ENCODE data around the gene TBC1D10B. TPM values are rescaled to one million over a fixed set of nuclear protein-coding genes. Genes with fewer than 3 reads are reported as not detected.

The TBC1D10B gene
- total and polyA plus RNA-seq, 9 of the 15 experiments (the other 6 are each of a cell fraction or from before 2014, with no cell fraction given), result 2.2 to 55.4 (median 17.5) TPM

DNA sequence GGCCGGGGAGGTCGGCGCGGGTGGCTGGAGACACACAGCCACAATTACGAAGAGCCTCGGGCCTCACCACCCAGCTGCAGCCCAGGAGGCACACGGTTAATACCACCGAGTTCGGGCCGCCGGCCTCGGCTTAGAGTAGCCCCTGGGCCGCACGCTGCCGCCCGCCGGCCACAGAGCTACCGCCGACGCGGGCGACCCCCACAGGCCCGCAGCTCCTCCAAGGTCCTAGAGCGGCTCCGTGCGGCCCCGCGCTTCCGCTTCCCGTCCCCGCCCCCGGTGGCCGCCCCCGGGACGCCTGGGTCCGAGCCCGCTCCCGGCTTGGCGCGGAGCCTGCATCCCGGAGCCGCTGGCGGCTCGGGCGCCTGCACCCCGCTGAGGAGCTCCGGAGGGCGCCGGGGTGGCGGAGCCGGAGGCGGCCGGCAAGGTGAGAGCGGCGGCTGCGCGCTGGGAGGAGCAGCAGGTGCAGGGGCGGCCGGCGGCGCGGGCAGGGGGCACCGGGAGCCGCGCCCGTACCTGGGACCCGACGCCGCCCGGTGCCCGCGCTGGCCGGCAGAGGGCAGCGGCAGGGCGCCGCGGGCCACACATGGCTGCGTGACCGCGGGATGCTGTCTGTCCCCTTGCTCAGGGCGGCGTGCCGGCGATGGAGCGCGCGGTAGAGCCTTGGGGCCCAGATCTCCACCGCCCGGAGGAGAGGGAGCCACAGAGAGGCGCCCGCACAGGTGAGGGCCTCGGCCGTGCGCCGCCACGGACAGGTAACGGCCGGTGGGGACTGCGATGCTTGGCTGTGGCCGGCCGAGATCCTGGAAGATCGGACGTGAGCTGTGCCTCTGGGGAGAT is 25.1 kb upstream of the TBC1D10B start, which contains the start of gene ZNF48 (continued):
- TF ChIP-seq ATF2 (CRISPR knock-in tag; IDR thresholded peaks at IDR 0.05) (no peak), NCOA6 (IDR thresholded peaks at IDR 0.05) (no peak), RBFOX2 (IDR thresholded peaks at IDR 0.05; ENCODE audit: low read depth, low read length) (peak; percentile 82), TRIM24 (IDR thresholded peaks at IDR 0.05) (peak in 1 of 2 experiments; percentile 22; a peak in 1 of 4 replicates), ZC3H11A (IDR thresholded peaks at IDR 0.05; ENCODE audit: low read depth, low read length) (no peak), GABPB1 (CRISPR knock-in tag; IDR thresholded peaks at IDR 0.05) (peak; percentile 58; the same call in 1 of the 2 replicates), ZKSCAN8 (CRISPR knock-in tag; IDR thresholded peaks at IDR 0.05) (no peak), PCBP2 (IDR thresholded peaks at IDR 0.05; ENCODE audit: low read depth, low read length, poor library complexity, severe bottlenecking) (no peak), ZBTB7A (IDR thresholded peaks at IDR 0.05; ENCODE audit: borderline replicate concordance, control insufficient read depth, low read depth, low read length) (peak; percentile 97), NCOA4 (IDR thresholded peaks at IDR 0.05; ENCODE audit: partially characterized antibody) (no peak), RBBP5 (IDR thresholded peaks at IDR 0.05; ENCODE audit: borderline replicate concordance, insufficient read depth, low read length, poor library complexity, severe bottlenecking) (peak; percentile 55), JUND (IDR thresholded peaks at IDR 0.05; ENCODE audit: borderline replicate concordance, low read depth, low read length) (peak; percentile 48; the same call in 1 of the 2 replicates), JUND (tag; IDR thresholded peaks at IDR 0.05; ENCODE audit: borderline replicate concordance, low read depth, low read length) (no peak; the same call in 2 of the 3 replicates), SUPT5H (IDR thresholded peaks at IDR 0.05) (peak; percentile 51), SNRNP70 (optimal IDR thresholded peaks at IDR 0.05; ENCODE audit: low read depth, low read length) (no peak), TGIF2 (CRISPR knock-in tag; IDR thresholded peaks at IDR 0.05) (no peak), ZNF124 (CRISPR knock-in tag; IDR thresholded peaks at IDR 0.05) (no peak), E2F8 (IDR thresholded peaks at IDR 0.05; ENCODE audit: low read depth, partially characterized antibody) (peak; percentile 57), CTBP1 (IDR thresholded peaks at IDR 0.05; ENCODE audit: borderline replicate concordance) (peak; percentile 77)
- TF ChIP-seq, protein P1, sequence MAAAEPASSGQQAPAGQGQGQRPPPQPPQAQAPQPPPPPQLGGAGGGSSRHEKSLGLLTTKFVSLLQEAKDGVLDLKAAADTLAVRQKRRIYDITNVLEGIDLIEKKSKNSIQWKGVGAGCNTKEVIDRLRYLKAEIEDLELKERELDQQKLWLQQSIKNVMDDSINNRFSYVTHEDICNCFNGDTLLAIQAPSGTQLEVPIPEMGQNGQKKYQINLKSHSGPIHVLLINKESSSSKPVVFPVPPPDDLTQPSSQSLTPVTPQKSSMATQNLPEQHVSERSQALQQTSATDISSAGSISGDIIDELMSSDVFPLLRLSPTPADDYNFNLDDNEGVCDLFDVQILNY (CRISPR knock-in tag; IDR thresholded peaks at IDR 0.05), result peak; percentile 37; the same call in 1 of the 2 replicates
- TF ChIP-seq, protein P2, sequence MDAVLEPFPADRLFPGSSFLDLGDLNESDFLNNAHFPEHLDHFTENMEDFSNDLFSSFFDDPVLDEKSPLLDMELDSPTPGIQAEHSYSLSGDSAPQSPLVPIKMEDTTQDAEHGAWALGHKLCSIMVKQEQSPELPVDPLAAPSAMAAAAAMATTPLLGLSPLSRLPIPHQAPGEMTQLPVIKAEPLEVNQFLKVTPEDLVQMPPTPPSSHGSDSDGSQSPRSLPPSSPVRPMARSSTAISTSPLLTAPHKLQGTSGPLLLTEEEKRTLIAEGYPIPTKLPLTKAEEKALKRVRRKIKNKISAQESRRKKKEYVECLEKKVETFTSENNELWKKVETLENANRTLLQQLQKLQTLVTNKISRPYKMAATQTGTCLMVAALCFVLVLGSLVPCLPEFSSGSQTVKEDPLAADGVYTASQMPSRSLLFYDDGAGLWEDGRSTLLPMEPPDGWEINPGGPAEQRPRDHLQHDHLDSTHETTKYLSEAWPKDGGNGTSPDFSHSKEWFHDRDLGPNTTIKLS (IDR thresholded peaks at IDR 0.05; ENCODE audit: borderline replicate concordance, low read depth), result peak; percentile 84; the same call in 1 of the 2 replicates

Measured in K562 (cell line).